ENCODE data around the gene DPF3.

DNA sequence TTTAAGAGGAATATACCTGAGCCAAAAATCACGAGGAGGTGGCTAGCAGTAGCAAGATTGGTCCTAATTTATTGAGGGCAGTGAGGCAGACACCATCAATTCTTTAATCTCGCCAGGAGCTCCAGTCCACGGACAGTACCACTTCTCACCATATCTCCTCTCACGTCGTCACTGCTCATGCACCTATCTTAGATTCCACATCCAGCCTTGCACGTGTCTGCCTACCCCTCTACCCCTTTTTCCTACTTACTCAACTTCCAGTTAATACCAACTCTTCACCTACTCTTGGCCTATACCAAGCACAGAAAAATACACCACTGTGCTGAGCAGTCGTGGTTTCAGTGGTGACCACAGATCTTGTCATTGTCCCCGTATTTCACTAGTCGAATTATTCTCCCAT, 246.1 kb downstream of the DPF3 start:
- TF ChIP-seq CEBPB (IDR thresholded peaks at IDR 0.05) (no peak), EP300 (IDR thresholded peaks at IDR 0.05; ENCODE audit: borderline replicate concordance) (no peak), CREB1 (IDR thresholded peaks at IDR 0.05; ENCODE audit: low read depth) (no peak), TCF12 (IDR thresholded peaks at IDR 0.05; ENCODE audit: low read depth) (no peak), YY1 (IDR thresholded peaks at IDR 0.05; ENCODE audit: low read depth) (no peak), EGR1 (IDR thresholded peaks at IDR 0.05) (no peak)
- TF ChIP-seq, protein P1, sequence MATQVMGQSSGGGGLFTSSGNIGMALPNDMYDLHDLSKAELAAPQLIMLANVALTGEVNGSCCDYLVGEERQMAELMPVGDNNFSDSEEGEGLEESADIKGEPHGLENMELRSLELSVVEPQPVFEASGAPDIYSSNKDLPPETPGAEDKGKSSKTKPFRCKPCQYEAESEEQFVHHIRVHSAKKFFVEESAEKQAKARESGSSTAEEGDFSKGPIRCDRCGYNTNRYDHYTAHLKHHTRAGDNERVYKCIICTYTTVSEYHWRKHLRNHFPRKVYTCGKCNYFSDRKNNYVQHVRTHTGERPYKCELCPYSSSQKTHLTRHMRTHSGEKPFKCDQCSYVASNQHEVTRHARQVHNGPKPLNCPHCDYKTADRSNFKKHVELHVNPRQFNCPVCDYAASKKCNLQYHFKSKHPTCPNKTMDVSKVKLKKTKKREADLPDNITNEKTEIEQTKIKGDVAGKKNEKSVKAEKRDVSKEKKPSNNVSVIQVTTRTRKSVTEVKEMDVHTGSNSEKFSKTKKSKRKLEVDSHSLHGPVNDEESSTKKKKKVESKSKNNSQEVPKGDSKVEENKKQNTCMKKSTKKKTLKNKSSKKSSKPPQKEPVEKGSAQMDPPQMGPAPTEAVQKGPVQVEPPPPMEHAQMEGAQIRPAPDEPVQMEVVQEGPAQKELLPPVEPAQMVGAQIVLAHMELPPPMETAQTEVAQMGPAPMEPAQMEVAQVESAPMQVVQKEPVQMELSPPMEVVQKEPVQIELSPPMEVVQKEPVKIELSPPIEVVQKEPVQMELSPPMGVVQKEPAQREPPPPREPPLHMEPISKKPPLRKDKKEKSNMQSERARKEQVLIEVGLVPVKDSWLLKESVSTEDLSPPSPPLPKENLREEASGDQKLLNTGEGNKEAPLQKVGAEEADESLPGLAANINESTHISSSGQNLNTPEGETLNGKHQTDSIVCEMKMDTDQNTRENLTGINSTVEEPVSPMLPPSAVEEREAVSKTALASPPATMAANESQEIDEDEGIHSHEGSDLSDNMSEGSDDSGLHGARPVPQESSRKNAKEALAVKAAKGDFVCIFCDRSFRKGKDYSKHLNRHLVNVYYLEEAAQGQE (IDR thresholded peaks at IDR 0.05; ENCODE audit: low read depth): no peak
